H9 (cell line): ENCODE measurements around the gene ZNF14. TPM values are rescaled to one million over a fixed set of nuclear protein-coding genes. Genes with fewer than 3 reads are reported as not detected.

Experiments used
- DNase-seq: peaks from one replicate; pipeline ENCODE4 v3.0.0-alpha.2; 2017
- H2AFZ ChIP-seq: one replicate; pipeline ENCODE4 v1.6.1; 2013; ENCODE audit warnings: mild to moderate bottlenecking, low read length, control low read depth, moderate library complexity
- H2AK5ac ChIP-seq: 2 replicates; pipeline ENCODE4 v1.6.1; 2013; ENCODE audit warnings: low read length, control low read depth, mixed read lengths; ENCODE audit not compliant: insufficient read length
- H2BK120ac ChIP-seq: one replicate; pipeline ENCODE4 v1.6.1; 2013; ENCODE audit warnings: low read depth, mild to moderate bottlenecking, low read length, control low read depth, inconsistent platforms; ENCODE audit not compliant: poor library complexity, severe bottlenecking
- H2BK12ac ChIP-seq: 2 replicates; pipeline ENCODE4 v1.6.1; 2013; ENCODE audit warnings: low read length, control low read depth, mixed read lengths, low read depth; ENCODE audit not compliant: insufficient read length
- H2BK15ac ChIP-seq: 2 replicates; pipeline ENCODE4 v1.6.1; 2013; ENCODE audit warnings: low read depth, low read length, control low read depth
- H2BK20ac ChIP-seq: one replicate; pipeline ENCODE4 v1.6.1; 2013; ENCODE audit warnings: low read depth, mild to moderate bottlenecking, low read length, control low read depth, inconsistent platforms; ENCODE audit not compliant: poor library complexity, severe bottlenecking
- H2BK5ac ChIP-seq: 2 replicates; pipeline ENCODE4 v1.6.1; 2013; ENCODE audit warnings: low read length, control low read depth, mixed read lengths; ENCODE audit not compliant: insufficient read length
- H3K14ac ChIP-seq: 2 replicates; pipeline ENCODE4 v1.6.1; 2013; ENCODE audit warnings: low read length, control low read depth; ENCODE audit not compliant: insufficient read depth
- H3K18ac ChIP-seq: 2 replicates; pipeline ENCODE4 v1.6.1; 2013; ENCODE audit warnings: low read depth, mild to moderate bottlenecking, mixed read lengths, low read length, control low read depth; ENCODE audit not compliant: insufficient read length
- H3K23ac ChIP-seq: 2 replicates; pipeline ENCODE4 v1.6.1; 2013; ENCODE audit warnings: low read length, control low read depth, mixed read lengths, low read depth; ENCODE audit not compliant: insufficient read length
- H3K23me2 ChIP-seq: 2 replicates; pipeline ENCODE4 v1.6.1; 2013; ENCODE audit warnings: low read depth, mild to moderate bottlenecking, mixed read lengths, low read length, control low read depth; ENCODE audit not compliant: insufficient read length, poor library complexity, severe bottlenecking
- H3K27ac ChIP-seq: 2 replicates; pipeline ENCODE4 v1.5.1; 2013; ENCODE audit warnings: low read length, control low read depth, mixed read lengths, low read depth; ENCODE audit not compliant: insufficient read length
- H3K27me3 ChIP-seq: 2 replicates; pipeline ENCODE4 v1.6.1; 2013; ENCODE audit warnings: low read length, control low read depth, inconsistent platforms; ENCODE audit not compliant: insufficient read depth
- H3K4ac ChIP-seq: 2 replicates; pipeline ENCODE4 v1.6.1; 2013; ENCODE audit warnings: low read depth, mild to moderate bottlenecking, control low read depth, inconsistent platforms, low read length, moderate library complexity
- H3K4me1 ChIP-seq: 2 replicates; pipeline ENCODE4 v1.6.1; 2013; ENCODE audit warnings: low read length, control low read depth, inconsistent platforms; ENCODE audit not compliant: insufficient read depth
- H3K4me2 ChIP-seq: 2 replicates; pipeline ENCODE4 v1.6.1; 2013; ENCODE audit warnings: low read length, control low read depth, mixed read lengths; ENCODE audit not compliant: insufficient read length, insufficient read depth
- H3K56ac ChIP-seq: 2 replicates; pipeline ENCODE4 v1.6.1; 2013; ENCODE audit warnings: low read depth, mild to moderate bottlenecking, mixed read lengths, low read length, control low read depth; ENCODE audit not compliant: insufficient read length
- H3K79me1 ChIP-seq: 2 replicates; pipeline ENCODE4 v1.6.1; 2013; ENCODE audit warnings: low read depth, mild to moderate bottlenecking, moderate library complexity, low read length, control low read depth, inconsistent platforms; ENCODE audit not compliant: insufficient read depth, poor library complexity, severe bottlenecking
- H3K79me2 ChIP-seq: 2 replicates; pipeline ENCODE4 v1.6.1; 2013; ENCODE audit warnings: low read length, control low read depth, inconsistent platforms; ENCODE audit not compliant: insufficient read depth
- H3K9ac ChIP-seq: 2 replicates; pipeline ENCODE4 v1.6.1; 2013; ENCODE audit warnings: low read length, control low read depth, mixed read lengths; ENCODE audit not compliant: insufficient read length; ENCODE audit errors: extremely low read depth
- H3K9me3 ChIP-seq: one replicate; pipeline ENCODE4 v1.6.1; 2013; ENCODE audit warnings: low read depth, low read length, inconsistent platforms; ENCODE audit not compliant: control insufficient read depth
- H3T11ph ChIP-seq: one replicate; pipeline ENCODE4 v1.6.1; 2013; ENCODE audit warnings: mild to moderate bottlenecking, low read length, control low read depth, inconsistent platforms
- H4K20me1 ChIP-seq: one replicate; pipeline ENCODE4 v1.6.1; 2013; ENCODE audit not compliant: control insufficient read depth, insufficient read length, insufficient read depth
- H4K5ac ChIP-seq: 2 replicates; pipeline ENCODE4 v1.6.1; 2013; ENCODE audit warnings: low read depth, mild to moderate bottlenecking, mixed read lengths, low read length, control low read depth; ENCODE audit not compliant: insufficient read length
- H4K8ac ChIP-seq: replicated peaks from 2 replicates; pipeline ENCODE4 v1.6.1; 2013; ENCODE audit warnings: low read length, control low read depth, mixed read lengths, low read depth; ENCODE audit not compliant: insufficient read length
- H4K91ac ChIP-seq: 2 replicates; pipeline ENCODE4 v1.6.1; 2013; ENCODE audit warnings: low read depth, mild to moderate bottlenecking, moderate library complexity, mixed read lengths, low read length, control low read depth; ENCODE audit not compliant: insufficient read length
- H3K27ac Mint-ChIP-seq, 3 experiments: 2 replicates in 2 of 3; 3 replicates in 1 of 3; pipeline ENCODE4 v1.8.0; 2020 to 2021; ENCODE audit warnings: mixed read lengths in 3 of 3, mild to moderate bottlenecking in 1 of 3, moderate library complexity in 1 of 3
- H3K27me3 Mint-ChIP-seq: 2 replicates; pipeline ENCODE4 v1.8.0; 2021; ENCODE audit warnings: low read depth, mild to moderate bottlenecking, moderate library complexity, mixed read lengths
- H3K36me3 Mint-ChIP-seq, 3 experiments: 2 replicates in 2 of 3; 3 replicates in 1 of 3; pipeline ENCODE4 v1.8.0; 2020 to 2021; ENCODE audit warnings: low read depth in 3 of 3, mixed read lengths in 3 of 3; ENCODE audit not compliant: insufficient read depth in 1 of 3
- H3K4me1 Mint-ChIP-seq, 2 experiments: 2 replicates each; pipeline ENCODE4 v1.8.0; 2020; ENCODE audit warnings: mixed read lengths in 2 of 2
- H3K4me3 Mint-ChIP-seq, 2 experiments: 2 replicates in 1 of 2; 3 replicates in 1 of 2; pipeline ENCODE4 v1.8.0; 2020 to 2021; ENCODE audit warnings: mild to moderate bottlenecking in 2 of 2, mixed read lengths in 2 of 2, moderate library complexity in 1 of 2
- H3K9me3 Mint-ChIP-seq, 2 experiments: 2 replicates in 1 of 2; 3 replicates in 1 of 2; pipeline ENCODE4 v1.8.0; 2020; ENCODE audit warnings: mild to moderate bottlenecking in 2 of 2, mixed read lengths in 2 of 2, moderate library complexity in 1 of 2
- WGBS: extraction: QIAGEN DNeasy Blood & Tissue Kit; methylation state at CpG from one replicate; pipeline ENCODE4 v1.1.7; 2013; ENCODE audit warnings: missing lambda C conversion rate, low lambda C conversion rate, mixed read lengths; ENCODE audit not compliant: insufficient read length; ENCODE audit errors: extremely low coverage; 5-methylcytosine and 5-hydroxymethylcytosine counted together
- total RNA-seq: library from RNA; stranded (reverse); gene quantifications from 2 replicates; pipeline ENCODE4 v1.2.1, GENCODE V29; 2021
- TF ChIP-seq, protein P1 (sequence below): fragments of 200-600 bp; sonication (generic); conservative IDR thresholded peaks from 3 replicates; pipeline ENCODE4 v1.8.0; 2021; ENCODE audit warnings: antibody characterized with exemption, mild to moderate bottlenecking

ZNF14 gene
- total RNA-seq, 1 experiment from 2014 or later = 8.3 TPM

- Histone ChIP-seq H3K27ac (no peak overlapping the region), H2BK12ac (no peak overlapping the region), H3K23ac (no peak overlapping the region), H3K23me2 (peaks cover 15% of the 10 kb centered on the region), H3K4me1 (no peaks in the 10 kb centered on the region; the same call in 1 of the 2 replicates), H2BK5ac (no peak overlapping the region), H4K91ac (no peak overlapping the region), H3K56ac (no peak overlapping the region), H2AFZ (no peak overlapping the region), H3K14ac (no peak overlapping the region), H3K79me2 (no peaks in the 10 kb centered on the region), H3T11ph (no peak overlapping the region), H3K4me2 (no peak overlapping the region), H2AK5ac (no peak overlapping the region), H3K4ac (no peak overlapping the region), H3K79me1 (peaks cover 4% of the 10 kb centered on the region), H4K8ac (no peak overlapping the region), H4K5ac (no peak overlapping the region), H3K9me3 (no peaks in the 10 kb centered on the region), H2BK20ac (no peak overlapping the region), H2BK15ac (no peak overlapping the region), H2BK120ac (no peak overlapping the region), H3K27me3 (no peaks in the 10 kb centered on the region), H3K18ac (no peak overlapping the region), H4K20me1 (no peaks in the 10 kb centered on the region), H3K9ac (no peak overlapping the region)
- WGBS = no CpG with 5 or more reads among the region's 2 CpGs
- Mint-ChIP-seq H3K36me3 (peaks cover 18 to 21% (median 19%) of the 10 kb centered on the region in 3 experiments), H3K4me3 (no peak overlapping the region), H3K4me1 (peaks cover 14 to 15% of the 10 kb centered on the region in 2 experiments), H3K9me3 (peaks cover 0 to 2% of the 10 kb centered on the region in 2 experiments; a peak in 2 of 5 replicates), H3K27ac (no peak overlapping the region), H3K27me3 (no peaks in the 10 kb centered on the region)
- DNase-seq = no peak
- TF ChIP-seq, protein P1, sequence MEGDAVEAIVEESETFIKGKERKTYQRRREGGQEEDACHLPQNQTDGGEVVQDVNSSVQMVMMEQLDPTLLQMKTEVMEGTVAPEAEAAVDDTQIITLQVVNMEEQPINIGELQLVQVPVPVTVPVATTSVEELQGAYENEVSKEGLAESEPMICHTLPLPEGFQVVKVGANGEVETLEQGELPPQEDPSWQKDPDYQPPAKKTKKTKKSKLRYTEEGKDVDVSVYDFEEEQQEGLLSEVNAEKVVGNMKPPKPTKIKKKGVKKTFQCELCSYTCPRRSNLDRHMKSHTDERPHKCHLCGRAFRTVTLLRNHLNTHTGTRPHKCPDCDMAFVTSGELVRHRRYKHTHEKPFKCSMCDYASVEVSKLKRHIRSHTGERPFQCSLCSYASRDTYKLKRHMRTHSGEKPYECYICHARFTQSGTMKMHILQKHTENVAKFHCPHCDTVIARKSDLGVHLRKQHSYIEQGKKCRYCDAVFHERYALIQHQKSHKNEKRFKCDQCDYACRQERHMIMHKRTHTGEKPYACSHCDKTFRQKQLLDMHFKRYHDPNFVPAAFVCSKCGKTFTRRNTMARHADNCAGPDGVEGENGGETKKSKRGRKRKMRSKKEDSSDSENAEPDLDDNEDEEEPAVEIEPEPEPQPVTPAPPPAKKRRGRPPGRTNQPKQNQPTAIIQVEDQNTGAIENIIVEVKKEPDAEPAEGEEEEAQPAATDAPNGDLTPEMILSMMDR = no peak
Observed at GRCh38 chr19:19778666-19779065, 45.8 kb upstream of the ZNF14 start.
